Sigmoid colon (tissue), 4 donors: Measurements from ENCODE around the gene FBXL4.

ENCODE experiments used
- EP300 ChIP-seq, 4 donors: sonication (generic); formaldehyde crosslinking; IDR thresholded peaks; one replicate each; pipeline ENCODE4 v1.6.1; 2017; ENCODE audit warnings: antibody characterized with exemption in 4 of 4
- POLR2A ChIP-seq, 2 donors: fragments of 450-650 bp; IDR thresholded peaks; one replicate each; pipeline ENCODE4 v1.6.1; 2016; ENCODE audit warnings: antibody characterized with exemption in 2 of 2, mild to moderate bottlenecking in 2 of 2, moderate library complexity in 2 of 2
- TF ChIP-seq, protein P1 (sequence below), 4 experiments: fragments of 450-650 bp in 3 of 4; fragments of 200-600 bp in 1 of 4; IDR thresholded peaks; one replicate each; pipeline ENCODE4 v1.5.1; 2016 to 2019; ENCODE audit warnings: antibody characterized with exemption in 4 of 4, mild to moderate bottlenecking in 3 of 4, moderate library complexity in 2 of 4

GRCh38 chr6:98944168-98944567 is 3.6 kb downstream of the FBXL4 start:
- TF ChIP-seq, protein P1, sequence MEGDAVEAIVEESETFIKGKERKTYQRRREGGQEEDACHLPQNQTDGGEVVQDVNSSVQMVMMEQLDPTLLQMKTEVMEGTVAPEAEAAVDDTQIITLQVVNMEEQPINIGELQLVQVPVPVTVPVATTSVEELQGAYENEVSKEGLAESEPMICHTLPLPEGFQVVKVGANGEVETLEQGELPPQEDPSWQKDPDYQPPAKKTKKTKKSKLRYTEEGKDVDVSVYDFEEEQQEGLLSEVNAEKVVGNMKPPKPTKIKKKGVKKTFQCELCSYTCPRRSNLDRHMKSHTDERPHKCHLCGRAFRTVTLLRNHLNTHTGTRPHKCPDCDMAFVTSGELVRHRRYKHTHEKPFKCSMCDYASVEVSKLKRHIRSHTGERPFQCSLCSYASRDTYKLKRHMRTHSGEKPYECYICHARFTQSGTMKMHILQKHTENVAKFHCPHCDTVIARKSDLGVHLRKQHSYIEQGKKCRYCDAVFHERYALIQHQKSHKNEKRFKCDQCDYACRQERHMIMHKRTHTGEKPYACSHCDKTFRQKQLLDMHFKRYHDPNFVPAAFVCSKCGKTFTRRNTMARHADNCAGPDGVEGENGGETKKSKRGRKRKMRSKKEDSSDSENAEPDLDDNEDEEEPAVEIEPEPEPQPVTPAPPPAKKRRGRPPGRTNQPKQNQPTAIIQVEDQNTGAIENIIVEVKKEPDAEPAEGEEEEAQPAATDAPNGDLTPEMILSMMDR (IDR thresholded peaks at IDR 0.05), result no peak
- no peak for TF ChIP-seq POLR2A (IDR thresholded peaks at IDR 0.05)
- TF ChIP-seq EP300 (IDR thresholded peaks at IDR 0.05), result no peak
